Heart right ventricle (tissue), 16 donors: ENCODE data around the gene SELENON. TPM values are rescaled to one million over a fixed set of nuclear protein-coding genes. Genes with fewer than 3 reads are reported as not detected.

Source experiments
- ATAC-seq, 8 donors: fragments of 200-7000 bp; cut with Tn5 transposase; one replicate each; pipeline ENCODE4 v1.9.1; 2020; ENCODE audit warnings: mild to moderate bottlenecking in 8 of 8, moderate library complexity in 8 of 8, moderate number of reproducible peaks in 1 of 8
- DNase-seq, 2 donors: peaks; one replicate each; pipeline ENCODE4 v3.0.0-alpha.2; 2020
- H3K27ac ChIP-seq, 10 donors: fragments of 200-600 bp; sonication (generic) in 2 of 10; one replicate each; pipeline versions ENCODE4 v1.5.0 to v1.8.0; 2020 to 2022; ENCODE audit warnings: mild to moderate bottlenecking in 3 of 10
- H3K27me3 ChIP-seq, 7 donors: fragments of 200-600 bp; one replicate each; pipeline ENCODE4 v1.8.0; 2021 to 2022; ENCODE audit warnings: mild to moderate bottlenecking in 2 of 7
- H3K36me3 ChIP-seq, 9 donors: fragments of 200-600 bp; sonication (generic) in 1 of 9; one replicate each; pipeline versions ENCODE4 v1.5.0 to v1.8.0; 2020 to 2022; ENCODE audit warnings: mild to moderate bottlenecking in 2 of 9
- H3K4me1 ChIP-seq, 9 donors: fragments of 200-600 bp; sonication (generic) in 1 of 9; one replicate each; pipeline versions ENCODE4 v1.5.0 to v1.8.0; 2020 to 2022; ENCODE audit warnings: mild to moderate bottlenecking in 4 of 9
- H3K4me3 ChIP-seq, 10 donors: fragments of 200-600 bp; sonication (generic) in 2 of 10; one replicate each; pipeline versions ENCODE4 v1.5.0 to v1.8.0; 2020 to 2022; ENCODE audit warnings: mild to moderate bottlenecking in 7 of 10, moderate library complexity in 2 of 10
- H3K9me3 ChIP-seq, 11 donors: fragments of 200-600 bp in 10 of 11; sonication (generic) in 2 of 11; one replicate each; pipeline versions ENCODE4 v1.5.0 to v1.8.0; 2013 to 2022; ENCODE audit warnings: mild to moderate bottlenecking in 2 of 11, control low read depth in 1 of 11, moderate library complexity in 1 of 11
- WGBS, 2 donors: extraction: QIAGEN DNeasy Blood & Tissue Kit; methylation state at CpG; one replicate each; pipeline ENCODE4 v1.1.7; 2013; ENCODE audit warnings: inconsistent platforms in 1 of 2; 5-methylcytosine and 5-hydroxymethylcytosine counted together
- intact Hi-C, 10 donors: fragments of 100-400 bp; cut with DNase I; formaldehyde crosslinking; loops; one replicate each; pipeline versions ENCODE4 v1.11.1 to v1.14.2; 2022
- polyA plus RNA-seq, 2 donors: library from polyadenylated mRNA; stranded (reverse); fragments of 200-250 nt; gene quantifications; one replicate each; pipeline ENCODE4 v1.2.3, GENCODE V29; 2013
- total RNA-seq, 10 donors: library from RNA; stranded (reverse); fragmentation: NEBNext Ultra II Directional in 3 of 10; extraction: Animal tissue kit (Norgen Biotek cat#: 25700) in 3 of 10; gene quantifications; one replicate each; pipeline versions ENCODE4 v1.2.1 to v1.2.4, GENCODE V29; 2021 to 2023
- TF ChIP-seq, protein P1 (sequence below), 9 donors: fragments of 200-600 bp; sonication (generic) in 2 of 9; IDR thresholded peaks; one replicate each; pipeline versions ENCODE4 v1.5.0 to v1.8.0; 2021 to 2022; ENCODE audit warnings: antibody characterized with exemption in 9 of 9, mild to moderate bottlenecking in 5 of 9, moderate library complexity in 1 of 9
- donor health status: Arrhythmogenic right ventricular cardiomyopathy.
- donor health status: ischemic (EF 13 %, LVEDD 7.1; RV severe dilation, severe dysfunction).
- donor health status: healthy with polysubstance abuse.
- donor health status: DM: no; HTN: yes; CAD: no.
- donor health status: DM: no; HTN: no; CAD: no.
- donor health status: ischemic (EF 25% LVEDD 6.9; RV normal size, moderate dysfunction).
- donor health status: ischemic (EF 25% LVEDD 5.7; RV mildly dilated, moderate dysfunction).
- donor health status: healthy.
- donor health status: DM: yes; HTN: yes; CAD: no.
- donor health status: Ischemic cardiomyopathy.
- donor health status: ischemic (EF 35%, LVEDD 5.7; RV mildly dilated, moderate dysfunction).
- donor health status: nonischemic (EF 11% LVEDD 7.7; RV severe dilation, severe dysfunction).
- donor health status: DM: yes; HTN: yes; CAD: no.
- donor health status: PGD.
- donor health status: ischemic (EF 29% LVEDD 5.4; RV normal size, mild dysfunction).
- donor health status: nonischemic (EF 23%, LVEDD 6.1; RV moderate dilation, normal function).

The SELENON gene
- total and polyA plus RNA-seq, 12 donors, result 32.5 to 75.1 (median 44.5) TPM

DNA sequence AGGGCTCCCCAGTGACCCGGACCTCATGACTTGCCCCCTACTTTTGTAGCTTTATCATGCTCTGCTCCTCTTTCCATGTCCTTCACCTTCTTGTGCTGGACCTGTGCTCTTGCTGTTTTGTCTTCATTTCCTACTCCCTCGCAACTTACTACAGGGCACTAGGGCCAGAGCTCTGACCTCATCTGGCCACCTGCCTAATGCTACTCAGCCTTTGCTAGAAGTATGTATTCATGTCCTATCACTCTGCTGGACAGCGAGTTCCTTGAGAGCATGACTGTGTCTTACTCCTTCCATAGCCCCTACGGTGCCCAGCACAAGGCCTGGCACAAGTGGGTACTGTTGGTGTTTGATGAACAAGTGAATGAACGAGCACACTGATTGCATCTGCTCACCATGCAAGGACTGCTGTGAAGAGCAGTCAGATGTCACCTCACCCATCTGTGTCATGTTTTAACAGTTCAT is 21.7 kb downstream of the SELENON start:
- Histone ChIP-seq H3K36me3 (peaks cover 0 to 37% (median 8%) of the 10 kb centered on the region in 9 donors), H3K4me3 (peak overlapping the region in 9 of 10 donors; percentile 71 to 100 (median 95)), H3K27ac (peak overlapping the region in 9 of 10 donors; percentile 84 to 98 (median 97)), H3K4me1 (peaks cover 12 to 68% (median 43%) of the 10 kb centered on the region in 9 donors), H3K9me3 (no peaks in the 10 kb centered on the region), H3K27me3 (no peaks in the 10 kb centered on the region)
- intact Hi-C loops, result loop anchor here in 1 of 10 donors (2.0 kb wide), 1 partner anchor 177 kb away; the partner anchor contains the start of gene PAFAH2
- TF ChIP-seq, protein P1, sequence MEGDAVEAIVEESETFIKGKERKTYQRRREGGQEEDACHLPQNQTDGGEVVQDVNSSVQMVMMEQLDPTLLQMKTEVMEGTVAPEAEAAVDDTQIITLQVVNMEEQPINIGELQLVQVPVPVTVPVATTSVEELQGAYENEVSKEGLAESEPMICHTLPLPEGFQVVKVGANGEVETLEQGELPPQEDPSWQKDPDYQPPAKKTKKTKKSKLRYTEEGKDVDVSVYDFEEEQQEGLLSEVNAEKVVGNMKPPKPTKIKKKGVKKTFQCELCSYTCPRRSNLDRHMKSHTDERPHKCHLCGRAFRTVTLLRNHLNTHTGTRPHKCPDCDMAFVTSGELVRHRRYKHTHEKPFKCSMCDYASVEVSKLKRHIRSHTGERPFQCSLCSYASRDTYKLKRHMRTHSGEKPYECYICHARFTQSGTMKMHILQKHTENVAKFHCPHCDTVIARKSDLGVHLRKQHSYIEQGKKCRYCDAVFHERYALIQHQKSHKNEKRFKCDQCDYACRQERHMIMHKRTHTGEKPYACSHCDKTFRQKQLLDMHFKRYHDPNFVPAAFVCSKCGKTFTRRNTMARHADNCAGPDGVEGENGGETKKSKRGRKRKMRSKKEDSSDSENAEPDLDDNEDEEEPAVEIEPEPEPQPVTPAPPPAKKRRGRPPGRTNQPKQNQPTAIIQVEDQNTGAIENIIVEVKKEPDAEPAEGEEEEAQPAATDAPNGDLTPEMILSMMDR (IDR thresholded peaks at IDR 0.05), result no peak
- WGBS, 2 donors, result 38 to 46% methylated on average over 5 of the region's 5 CpGs
- ATAC-seq, result peak in 3 of 8 donors; percentile 4 to 11 (median 7)
- DNase-seq, result no peak

DNA sequence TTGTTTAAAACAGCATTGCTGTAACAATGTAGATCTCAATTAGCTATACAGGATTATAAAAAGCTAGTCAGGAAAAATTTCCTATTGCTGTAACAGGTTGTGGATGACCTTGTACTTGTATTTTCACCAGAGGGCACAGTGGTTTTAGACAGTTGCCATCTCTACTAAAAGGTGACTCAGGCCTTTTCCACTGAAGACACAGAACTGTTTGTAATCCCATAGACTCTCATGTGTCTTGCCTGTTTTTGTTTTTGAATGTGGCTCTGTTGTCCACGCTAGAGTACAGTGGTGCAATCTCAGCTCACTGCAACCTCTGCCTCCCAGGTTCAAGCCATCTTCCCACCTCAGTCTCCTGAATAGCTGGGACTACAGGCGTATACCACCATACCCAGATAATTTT is 25.6 kb downstream of the SELENON start:
- TF ChIP-seq, protein P1 (IDR thresholded peaks at IDR 0.05), result no peak
- no peaks in the 10 kb centered on the region for H3K27me3 ChIP-seq
- H3K36me3 ChIP-seq, result peaks cover 0 to 73% (median 47%) of the 10 kb centered on the region in 9 donors
- intact Hi-C loops, result no loop called here
- H3K9me3 ChIP-seq, result no peaks in the 10 kb centered on the region
- DNase-seq (no peak), ATAC-seq (no peak)
- H3K4me3 ChIP-seq, result no peak overlapping the region
- peaks cover 12 to 64% (median 34%) of the 10 kb centered on the region in 9 donors for H3K4me1 ChIP-seq
- H3K27ac ChIP-seq, result peak overlapping the region in 2 of 10 donors; percentile 16 to 58
- WGBS, 2 donors, result 87 to 94% methylated on average over 2 of the region's 2 CpGs

GRCh38 chr1:25826571-25826970 is 26.6 kb downstream of the SELENON start:
- TF ChIP-seq, protein P1 (IDR thresholded peaks at IDR 0.05), result no peak
- DNase-seq (no peak), ATAC-seq (no peak)
- no peak overlapping the region for H3K4me3 ChIP-seq
- 96 to 98% methylated on average over 10 of the region's 10 CpGs for WGBS, 2 donors
- intact Hi-C loops, result no loop called here
- peaks cover 4 to 55% (median 25%) of the 10 kb centered on the region in 9 donors for H3K4me1 ChIP-seq
- peaks cover 0 to 82% (median 57%) of the 10 kb centered on the region in 9 donors for H3K36me3 ChIP-seq
- no peaks in the 10 kb centered on the region for H3K9me3 ChIP-seq
- no peak overlapping the region for H3K27ac ChIP-seq
- H3K27me3 ChIP-seq, result no peaks in the 10 kb centered on the region

DNA sequence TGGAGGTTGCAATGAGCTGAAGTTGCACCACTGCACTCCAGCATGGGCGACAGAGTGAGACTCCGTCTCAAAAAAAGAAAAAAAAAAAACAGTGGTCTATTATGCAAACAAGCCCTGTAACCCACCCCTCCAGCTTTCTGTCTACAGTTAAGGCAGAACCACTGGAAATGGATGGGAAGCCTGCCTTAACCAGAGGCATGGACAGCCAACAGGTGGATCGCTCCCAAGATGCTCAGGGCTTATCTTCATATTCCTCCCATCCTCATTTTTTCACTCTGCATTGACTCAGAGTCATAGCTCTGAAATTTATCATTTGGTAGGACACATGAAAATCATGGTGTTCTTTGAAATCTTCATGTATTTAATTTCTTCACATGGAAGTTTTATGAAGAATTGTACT is 28.5 kb downstream of the SELENON start:
- no peak for DNase-seq
- H3K36me3 ChIP-seq, result peaks cover 0 to 98% (median 76%) of the 10 kb centered on the region in 9 donors
- peaks cover 0 to 35% (median 9%) of the 10 kb centered on the region in 9 donors for H3K4me1 ChIP-seq
- ATAC-seq, result no peak
- intact Hi-C loops, result no loop called here
- H3K4me3 ChIP-seq, result no peak overlapping the region
- H3K9me3 ChIP-seq, result no peaks in the 10 kb centered on the region
- no peaks in the 10 kb centered on the region for H3K27me3 ChIP-seq
- WGBS, 2 donors, result 64 to 67% methylated on average over 3 of the region's 3 CpGs
- peak overlapping the region in 1 of 10 donors; percentile 18 for H3K27ac ChIP-seq
- TF ChIP-seq, protein P1 (IDR thresholded peaks at IDR 0.05), result no peak
